Parathyroid adenoma (tissue), 2 donors: ENCODE results near the gene DEDD.

ENCODE experiments used
- H2AFZ ChIP-seq: fragments of 300-600 bp; sonication (generic); one replicate; pipeline ENCODE4 v1.7.0; 2017; ENCODE audit warnings: antibody characterized with exemption, mild to moderate bottlenecking
- H3K27ac ChIP-seq: fragments of 300-600 bp; sonication (generic); one replicate; pipeline ENCODE4 v1.7.0; 2017
- H3K27me3 ChIP-seq: fragments of 300-600 bp; sonication (generic); one replicate; pipeline ENCODE4 v1.7.0; 2017; ENCODE audit warnings: low read length; ENCODE audit not compliant: control insufficient read depth, insufficient read depth
- H3K36me3 ChIP-seq: fragments of 300-600 bp; sonication (generic); one replicate; pipeline ENCODE4 v1.7.0; 2017; ENCODE audit warnings: low read length; ENCODE audit not compliant: control insufficient read depth, insufficient read depth
- H3K4me1 ChIP-seq: fragments of 300-600 bp; sonication (generic); one replicate; pipeline ENCODE4 v1.7.0; 2017; ENCODE audit warnings: control low read depth
- H3K4me2 ChIP-seq: fragments of 300-600 bp; sonication (generic); one replicate; pipeline ENCODE4 v1.7.0; 2017; ENCODE audit warnings: low read length
- H3K4me3 ChIP-seq: fragments of 300-600 bp; sonication (generic); one replicate; pipeline ENCODE4 v1.7.0; 2017; ENCODE audit warnings: low read depth, low read length
- H3K79me2 ChIP-seq: fragments of 300-600 bp; sonication (generic); one replicate; pipeline ENCODE4 v1.7.0; 2017; ENCODE audit warnings: control low read depth
- H3K9ac ChIP-seq: fragments of 300-600 bp; sonication (generic); one replicate; pipeline ENCODE4 v1.7.0; 2017; ENCODE audit warnings: mild to moderate bottlenecking
- H3K9me3 ChIP-seq: fragments of 300-600 bp; sonication (generic); one replicate; pipeline ENCODE4 v1.7.0; 2017; ENCODE audit warnings: low read length; ENCODE audit not compliant: control insufficient read depth
- TF ChIP-seq, protein P1 (sequence below): fragments of 300-600 bp; sonication (generic); IDR thresholded peaks from one replicate; pipeline ENCODE4 v1.7.0; 2017; ENCODE audit warnings: antibody characterized with exemption, mild to moderate bottlenecking
- donor health status: primary hyperparathyroidism.

The DEDD gene, protein sequence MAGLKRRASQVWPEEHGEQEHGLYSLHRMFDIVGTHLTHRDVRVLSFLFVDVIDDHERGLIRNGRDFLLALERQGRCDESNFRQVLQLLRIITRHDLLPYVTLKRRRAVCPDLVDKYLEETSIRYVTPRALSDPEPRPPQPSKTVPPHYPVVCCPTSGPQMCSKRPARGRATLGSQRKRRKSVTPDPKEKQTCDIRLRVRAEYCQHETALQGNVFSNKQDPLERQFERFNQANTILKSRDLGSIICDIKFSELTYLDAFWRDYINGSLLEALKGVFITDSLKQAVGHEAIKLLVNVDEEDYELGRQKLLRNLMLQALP

DNA sequence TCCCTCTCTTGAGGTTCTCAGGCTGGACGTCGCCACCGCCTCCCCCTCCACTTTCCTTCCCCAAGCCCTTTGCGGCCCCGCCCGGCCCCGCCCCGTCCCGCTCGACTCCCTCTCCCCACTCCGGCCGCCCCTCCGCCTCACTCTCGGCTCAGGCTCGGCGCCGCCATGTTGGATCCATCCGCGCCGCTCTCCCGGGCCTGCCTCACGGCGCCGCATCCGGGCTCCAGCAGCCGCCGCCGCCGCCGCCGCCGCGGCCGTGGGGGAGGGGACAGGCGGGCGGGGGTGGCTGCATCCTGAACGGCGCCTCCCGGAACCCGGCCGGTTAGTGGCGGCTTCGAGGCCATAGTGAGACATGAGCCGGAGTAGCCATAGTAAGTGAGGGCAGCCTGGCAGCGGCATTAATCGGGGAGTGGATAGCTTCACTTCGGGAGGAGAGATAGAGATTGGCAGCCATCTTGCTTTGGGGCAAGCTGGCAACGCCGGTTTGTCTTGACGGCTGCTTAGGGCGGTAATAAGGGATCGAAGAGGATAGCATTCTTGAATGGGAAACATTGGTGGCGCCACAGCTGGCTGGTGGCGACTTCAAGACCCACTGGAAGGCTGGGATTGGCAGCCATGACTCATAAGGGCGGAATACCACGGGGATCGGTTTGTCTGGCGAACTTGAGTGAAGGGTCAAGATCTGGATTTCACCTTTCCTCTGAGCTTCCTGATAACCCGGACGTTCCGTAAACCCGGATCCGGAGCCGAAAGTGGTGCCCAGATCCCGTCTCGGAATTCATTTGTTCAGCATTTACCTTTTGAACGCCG, at the start of gene DEDD:
DEDD (minus strand) TSS at position 258 of the 810 bp plus-strand sequence. CDS start 8,205 bp downstream, outside the sequence.
- Histone ChIP-seq H3K9ac (peak within 1 kb of the TSS; percentile 87), H3K27ac (peak within 1 kb of the TSS; percentile 99), H3K36me3 (no peaks in the 10 kb centered on the region), H3K9me3 (no peaks in the 10 kb centered on the region), H3K4me3 (peak within 1 kb of the TSS; percentile 86), H3K4me1 (peaks cover 4% of the 10 kb centered on the region), H3K27me3 (no peaks in the 10 kb centered on the region), H3K4me2 (peak within 1 kb of the TSS; percentile 85), H2AFZ (peak within 1 kb of the TSS; percentile 84), H3K79me2 (no peaks in the 10 kb centered on the region)
- TF ChIP-seq, protein P1, sequence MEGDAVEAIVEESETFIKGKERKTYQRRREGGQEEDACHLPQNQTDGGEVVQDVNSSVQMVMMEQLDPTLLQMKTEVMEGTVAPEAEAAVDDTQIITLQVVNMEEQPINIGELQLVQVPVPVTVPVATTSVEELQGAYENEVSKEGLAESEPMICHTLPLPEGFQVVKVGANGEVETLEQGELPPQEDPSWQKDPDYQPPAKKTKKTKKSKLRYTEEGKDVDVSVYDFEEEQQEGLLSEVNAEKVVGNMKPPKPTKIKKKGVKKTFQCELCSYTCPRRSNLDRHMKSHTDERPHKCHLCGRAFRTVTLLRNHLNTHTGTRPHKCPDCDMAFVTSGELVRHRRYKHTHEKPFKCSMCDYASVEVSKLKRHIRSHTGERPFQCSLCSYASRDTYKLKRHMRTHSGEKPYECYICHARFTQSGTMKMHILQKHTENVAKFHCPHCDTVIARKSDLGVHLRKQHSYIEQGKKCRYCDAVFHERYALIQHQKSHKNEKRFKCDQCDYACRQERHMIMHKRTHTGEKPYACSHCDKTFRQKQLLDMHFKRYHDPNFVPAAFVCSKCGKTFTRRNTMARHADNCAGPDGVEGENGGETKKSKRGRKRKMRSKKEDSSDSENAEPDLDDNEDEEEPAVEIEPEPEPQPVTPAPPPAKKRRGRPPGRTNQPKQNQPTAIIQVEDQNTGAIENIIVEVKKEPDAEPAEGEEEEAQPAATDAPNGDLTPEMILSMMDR: no peak

DNA sequence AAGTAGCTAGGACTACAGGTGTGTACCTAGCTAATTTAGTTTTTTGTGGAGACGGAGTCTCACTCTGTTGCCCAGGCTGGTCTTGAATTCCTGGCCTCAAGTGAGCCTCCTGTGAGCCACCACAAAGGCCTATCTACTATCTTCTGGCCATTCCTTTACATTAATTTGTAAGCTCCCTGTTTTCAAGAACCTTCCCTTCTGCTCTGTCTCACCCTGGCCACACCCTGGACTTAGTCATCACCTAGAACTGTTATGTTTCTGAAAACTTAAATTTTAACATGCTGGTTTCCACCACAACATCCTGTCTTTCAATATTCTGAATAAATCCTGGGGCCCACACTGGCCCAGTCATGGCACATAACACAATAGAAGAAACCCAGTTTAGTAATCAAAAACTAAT, 49.7 kb upstream of the DEDD start:
- Histone ChIP-seq H3K4me3 (no peak overlapping the region), H3K9ac (no peak overlapping the region), H3K27ac (no peak overlapping the region), H3K79me2 (peaks cover 4% of the 10 kb centered on the region), H3K9me3 (no peaks in the 10 kb centered on the region), H3K4me2 (no peak overlapping the region), H2AFZ (no peak overlapping the region), H3K27me3 (no peaks in the 10 kb centered on the region), H3K36me3 (no peaks in the 10 kb centered on the region), H3K4me1 (peaks cover 3% of the 10 kb centered on the region)
- TF ChIP-seq, protein P1: no peak

DNA sequence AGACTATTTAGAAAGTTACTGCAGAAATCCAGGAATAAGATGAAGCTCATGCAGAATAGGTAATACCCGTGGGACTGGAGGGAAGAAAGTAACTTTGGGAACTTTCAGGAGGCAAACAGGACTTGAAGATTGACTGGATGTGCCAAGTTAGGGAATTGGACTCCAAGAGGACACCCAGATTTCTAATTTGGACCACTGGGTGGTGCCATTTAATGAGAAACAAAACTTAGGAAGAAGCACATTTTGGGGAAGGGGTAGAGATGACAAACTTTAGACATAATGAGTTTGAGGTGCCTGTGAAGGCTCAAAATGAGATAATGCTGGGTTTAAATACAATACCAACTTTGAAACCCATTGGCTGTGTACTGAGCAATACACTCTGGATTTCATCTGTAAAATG, 48.2 kb upstream of the DEDD start:
- H3K4me2 ChIP-seq: no peak overlapping the region
- H3K4me1 ChIP-seq: peaks cover 3% of the 10 kb centered on the region
- no peaks in the 10 kb centered on the region for H3K9me3 ChIP-seq
- no peaks in the 10 kb centered on the region for H3K36me3 ChIP-seq
- H3K27me3 ChIP-seq: no peaks in the 10 kb centered on the region
- H3K4me3 ChIP-seq: no peak overlapping the region
- H3K79me2 ChIP-seq: peaks cover 4% of the 10 kb centered on the region
- H3K27ac ChIP-seq: no peak overlapping the region
- TF ChIP-seq, protein P1: no peak
- H3K9ac ChIP-seq: no peak overlapping the region
- no peak overlapping the region for H2AFZ ChIP-seq

DNA sequence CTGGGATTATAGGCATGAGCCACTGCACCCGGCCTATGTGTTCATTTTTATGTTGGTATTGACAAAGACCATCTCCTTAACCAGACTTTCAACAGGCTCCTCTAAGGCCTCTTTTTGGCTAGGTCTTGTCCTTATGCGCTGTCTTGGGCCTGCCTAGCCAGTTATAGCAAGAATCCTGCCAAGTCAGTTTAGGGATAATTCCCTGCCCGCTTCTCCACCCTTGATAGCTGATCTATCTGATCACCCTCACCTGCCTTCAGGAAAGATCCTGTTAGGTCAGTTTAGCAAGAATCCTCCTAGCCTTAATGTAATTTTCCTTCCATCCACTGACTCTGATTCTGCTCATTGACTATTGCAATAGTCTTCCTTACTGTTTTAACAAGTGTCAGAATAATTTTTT, 47.2 kb upstream of the DEDD start:
- Histone ChIP-seq H3K79me2 (peaks cover 4% of the 10 kb centered on the region), H3K9me3 (no peaks in the 10 kb centered on the region), H3K4me3 (no peak overlapping the region)

More for the DNA sequence above, 47.2 kb upstream of the DEDD start:
- Histone ChIP-seq H3K9ac (no peak overlapping the region), H3K36me3 (no peaks in the 10 kb centered on the region), H3K4me1 (peaks cover 3% of the 10 kb centered on the region), H2AFZ (no peak overlapping the region), H3K27ac (no peak overlapping the region), H3K27me3 (no peaks in the 10 kb centered on the region), H3K4me2 (no peak overlapping the region)
- TF ChIP-seq, protein P1: no peak
